Measurements from ENCODE around the gene ANXA6.

Gene ANXA6

GRCh38 chr5:151171529-151171928 is 13.9 kb upstream of the ANXA6 start:
- TF ChIP-seq CTCF (conservative IDR thresholded peaks at IDR 0.05; ENCODE audit: low read length) = no peak
- H3K4me3 ChIP-seq (ENCODE audit: low read length) = no peak overlapping the region
- no peak for DNase-seq (ENCODE audit: low read depth)

GRCh38 chr5:151168602-151169344 is 11.2 kb upstream of the ANXA6 start:
- no peak for DNase-seq (ENCODE audit: low read depth)
- no peak overlapping the region for H3K4me3 ChIP-seq (ENCODE audit: low read length)
- TF ChIP-seq CTCF (conservative IDR thresholded peaks at IDR 0.05; ENCODE audit: low read length) = no peak

DNA sequence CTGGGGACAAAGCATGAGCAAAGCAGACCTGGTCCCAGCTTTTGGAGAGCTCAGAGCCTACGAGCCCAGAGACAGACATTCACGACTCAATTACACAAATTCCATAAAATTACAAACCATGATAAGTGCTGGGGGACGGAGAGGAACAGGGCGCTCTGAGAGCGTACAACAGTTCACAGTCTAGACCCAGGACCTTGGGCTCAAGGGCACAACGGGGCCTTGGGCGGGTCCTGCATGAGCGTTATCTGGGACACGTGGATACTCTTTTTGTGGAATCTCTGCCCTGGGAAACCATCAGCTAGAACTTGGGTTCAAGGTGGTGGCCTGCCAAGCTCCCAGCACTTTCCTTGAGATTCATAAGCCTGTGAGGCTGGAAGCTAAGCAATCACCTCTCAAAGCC is 9.4 kb upstream of the ANXA6 start:
- H3K4me3 ChIP-seq (ENCODE audit: low read length) = no peak overlapping the region
- no peak for TF ChIP-seq CTCF (conservative IDR thresholded peaks at IDR 0.05; ENCODE audit: low read length)
- DNase-seq (ENCODE audit: low read depth) = no peak

DNA sequence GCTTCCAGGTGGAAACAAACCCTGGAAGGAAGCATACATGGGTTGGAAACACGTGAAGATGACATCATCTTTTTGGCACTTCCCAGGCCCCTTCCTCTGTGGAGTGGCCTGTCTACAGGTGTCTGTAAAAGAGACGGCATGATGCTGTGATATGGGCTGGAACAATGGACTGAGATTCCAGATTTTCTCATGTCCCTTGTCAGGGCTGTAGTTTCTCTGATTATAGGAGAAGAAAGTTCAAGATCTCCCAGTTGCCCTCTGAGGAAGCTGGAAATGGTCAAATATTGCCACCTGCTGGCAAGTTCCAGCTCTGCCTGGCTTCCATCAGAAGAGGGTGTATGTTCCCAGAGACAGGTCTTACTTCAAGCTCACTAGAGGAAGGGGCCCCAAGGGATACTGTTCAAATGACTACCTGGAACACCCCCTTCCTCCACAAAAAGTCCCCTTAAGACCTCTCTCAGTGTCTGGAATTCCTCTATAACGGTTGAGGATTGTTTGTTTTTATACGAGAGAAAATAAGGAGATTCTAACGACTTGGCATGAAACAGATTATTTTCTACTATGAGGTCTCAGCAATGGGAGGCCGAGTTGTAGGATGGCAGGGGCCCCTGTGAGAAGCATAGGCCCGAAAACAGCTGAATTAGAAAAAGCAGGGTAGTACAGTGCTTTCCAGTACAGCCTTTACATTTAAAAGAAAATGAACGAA is 7.3 kb upstream of the ANXA6 start:
- TF ChIP-seq CTCF (conservative IDR thresholded peaks at IDR 0.05; ENCODE audit: low read length) = peak; percentile 96
- H3K4me3 ChIP-seq (ENCODE audit: low read length) = no peak overlapping the region
- peak; percentile 71 for DNase-seq (ENCODE audit: low read depth)

GRCh38 chr5:151162776-151163175 is 5.2 kb upstream of the ANXA6 start:
- no peak for TF ChIP-seq CTCF (conservative IDR thresholded peaks at IDR 0.05; ENCODE audit: low read length)
- DNase-seq (ENCODE audit: low read depth) = peak; percentile 37
- H3K4me3 ChIP-seq (ENCODE audit: low read length) = no peak overlapping the region

DNA sequence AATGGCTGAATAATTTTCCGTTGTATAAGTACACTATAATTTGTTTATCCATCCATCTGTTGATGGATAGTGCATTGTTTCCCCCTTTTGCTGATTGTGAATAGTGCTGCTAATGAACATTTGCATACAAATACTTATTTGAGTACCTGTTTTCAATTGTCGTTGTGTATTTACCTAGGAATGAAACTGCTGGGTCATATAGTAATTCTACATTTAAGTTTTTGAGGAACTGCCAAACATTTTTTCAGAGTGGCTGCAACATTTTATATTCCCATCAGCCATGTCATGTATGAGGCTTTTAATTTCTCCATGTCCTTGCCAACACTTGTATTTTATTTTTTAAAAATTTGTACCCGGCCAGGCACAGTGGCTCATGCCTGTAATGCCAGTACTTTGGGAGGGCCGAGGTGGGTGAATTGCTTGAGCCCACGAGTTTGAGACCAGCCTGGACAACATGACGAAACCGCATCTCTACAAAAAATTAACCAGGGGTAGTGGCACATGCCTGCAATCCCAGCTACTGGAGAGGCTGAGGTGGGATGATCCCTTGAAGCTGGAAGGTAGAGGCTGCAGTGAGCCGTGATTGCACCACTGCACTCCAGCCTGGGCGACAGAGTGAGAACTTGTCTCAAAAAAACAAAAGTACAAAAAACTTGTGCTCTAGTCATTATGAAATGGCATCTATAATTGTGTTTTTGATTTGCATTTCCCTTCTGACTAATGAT is 2.2 kb upstream of the ANXA6 start:
- DNase-seq (ENCODE audit: low read depth) = no peak
- no peak for TF ChIP-seq CTCF (conservative IDR thresholded peaks at IDR 0.05; ENCODE audit: low read length)
- no peak overlapping the region for H3K4me3 ChIP-seq (ENCODE audit: low read length)
